Measurements from ENCODE around the gene ITGB3. TPM values are rescaled to one million over a fixed set of nuclear protein-coding genes. Genes with fewer than 3 reads are reported as not detected.

Gene ITGB3
- total RNA-seq, 4 donors from 2014 or later, result 0.76 to 6.6 (median 4.6) TPM

- WGBS, result 73% methylated on average over 8 of the region's 8 CpGs
- Histone ChIP-seq H3K9me3 (no peaks in the 10 kb centered on the region), H3K27ac (no peak overlapping the region), H3K27me3 (no peaks in the 10 kb centered on the region), H3K4me1 (peaks cover 21% of the 10 kb centered on the region), H3K4me3 (no peak overlapping the region), H3K36me3 (peaks cover 4% of the 10 kb centered on the region)
- DNase-seq (ENCODE audit: low spot score in 2 of 2), result no peak
- TF ChIP-seq POLR2A (IDR thresholded peaks at IDR 0.05) (no peak), POLR2AphosphoS5 (IDR thresholded peaks at IDR 0.05) (no peak), EP300 (IDR thresholded peaks at IDR 0.05) (no peak)
Observed at GRCh38 chr17:47291242-47291873, 37.7 kb downstream of the ITGB3 start.

- peaks cover 21% of the 10 kb centered on the region for H3K4me1 ChIP-seq
- TF ChIP-seq EP300 (IDR thresholded peaks at IDR 0.05), result no peak
- no peak for TF ChIP-seq POLR2A (IDR thresholded peaks at IDR 0.05)
- TF ChIP-seq CTCF (IDR thresholded peaks at IDR 0.05), result no peak
- TF ChIP-seq POLR2AphosphoS5 (IDR thresholded peaks at IDR 0.05), result no peak
- H3K36me3 ChIP-seq, result peaks cover 4% of the 10 kb centered on the region
- 90% methylated on average over 10 of the region's 14 CpGs for WGBS
- DNase-seq (ENCODE audit: low spot score in 2 of 2), result no peak
- no peak overlapping the region for H3K27ac ChIP-seq
- H3K4me3 ChIP-seq, result no peak overlapping the region
- no peaks in the 10 kb centered on the region for H3K27me3 ChIP-seq
- H3K9me3 ChIP-seq, result no peaks in the 10 kb centered on the region
Observed at GRCh38 chr17:47292206-47292605, 38.6 kb downstream of the ITGB3 start.

GRCh38 chr17:47295037-47295873 is 41.6 kb downstream of the ITGB3 start:
- Histone ChIP-seq H3K4me3 (no peak overlapping the region), H3K27ac (no peak overlapping the region), H3K9me3 (no peaks in the 10 kb centered on the region), H3K4me1 (peaks cover 21% of the 10 kb centered on the region), H3K27me3 (no peaks in the 10 kb centered on the region), H3K36me3 (peaks cover 4% of the 10 kb centered on the region)
- 64% methylated on average over 12 of the region's 14 CpGs for WGBS
- no peak for DNase-seq (ENCODE audit: low spot score in 2 of 2)
- TF ChIP-seq EP300 (IDR thresholded peaks at IDR 0.05) (no peak), CTCF (IDR thresholded peaks at IDR 0.05) (no peak), POLR2A (IDR thresholded peaks at IDR 0.05) (no peak), POLR2AphosphoS5 (IDR thresholded peaks at IDR 0.05) (no peak)

GRCh38 chr17:47295874-47296255 is 42.2 kb downstream of the ITGB3 start:
- TF ChIP-seq POLR2AphosphoS5 (IDR thresholded peaks at IDR 0.05) (no peak), POLR2A (IDR thresholded peaks at IDR 0.05) (no peak), CTCF (IDR thresholded peaks at IDR 0.05) (no peak), EP300 (IDR thresholded peaks at IDR 0.05) (no peak)
- Histone ChIP-seq H3K4me1 (peaks cover 21% of the 10 kb centered on the region), H3K4me3 (no peak overlapping the region), H3K27me3 (no peaks in the 10 kb centered on the region), H3K27ac (no peak overlapping the region), H3K36me3 (peaks cover 4% of the 10 kb centered on the region), H3K9me3 (no peaks in the 10 kb centered on the region)
- no peak for DNase-seq (ENCODE audit: low spot score in 2 of 2)
- 49% methylated on average over 6 of the region's 6 CpGs for WGBS

DNA sequence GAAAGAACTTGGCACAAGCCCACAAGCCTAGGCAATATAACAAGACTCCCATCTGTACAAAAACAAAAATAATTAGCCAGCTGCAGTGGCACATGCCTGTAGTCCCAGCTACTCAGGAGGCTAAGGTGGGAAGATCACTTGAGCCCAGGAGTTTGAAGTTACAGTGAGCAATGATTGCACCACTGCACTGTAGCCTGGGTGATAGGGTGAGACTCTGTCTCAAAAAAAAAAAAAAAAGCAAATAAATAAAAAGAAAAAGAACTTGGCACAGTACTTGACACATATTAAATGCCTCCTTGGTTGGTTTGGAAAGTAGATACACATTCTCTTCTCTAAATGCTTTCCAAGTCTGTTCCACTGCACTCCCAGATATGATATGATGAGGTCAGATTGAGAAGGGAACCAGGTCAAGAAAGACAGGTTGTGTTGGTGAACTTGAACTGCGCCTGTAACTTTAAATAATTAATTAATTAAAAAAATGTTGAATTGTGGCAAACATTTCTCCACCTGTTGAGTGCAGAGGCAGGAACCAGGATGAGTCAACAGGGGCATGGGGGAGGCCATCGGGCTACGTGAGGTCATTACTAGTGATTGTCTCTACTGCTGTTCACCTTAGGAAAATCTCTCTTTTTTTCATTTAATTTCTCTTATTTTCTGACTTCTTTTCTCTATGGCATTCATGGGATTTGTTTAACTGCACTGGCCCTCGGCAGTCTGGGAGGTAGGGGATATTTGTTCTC is 44.2 kb downstream of the ITGB3 start:
- peaks cover 2% of the 10 kb centered on the region for H3K36me3 ChIP-seq
- H3K4me3 ChIP-seq, result no peak overlapping the region
- H3K4me1 ChIP-seq, result peaks cover 21% of the 10 kb centered on the region
- WGBS, result 86% methylated on average over 4 of the region's 4 CpGs
- H3K9me3 ChIP-seq, result no peaks in the 10 kb centered on the region
- TF ChIP-seq EP300 (IDR thresholded peaks at IDR 0.05) (no peak), POLR2AphosphoS5 (IDR thresholded peaks at IDR 0.05) (no peak), CTCF (IDR thresholded peaks at IDR 0.05) (no peak), POLR2A (IDR thresholded peaks at IDR 0.05) (no peak)
- H3K27me3 ChIP-seq, result no peaks in the 10 kb centered on the region
- no peak overlapping the region for H3K27ac ChIP-seq
- no peak for DNase-seq (ENCODE audit: low spot score in 2 of 2)
